HG02623 (cell line): ENCODE data around the gene ST6GALNAC3.

Experiments
- ATAC-seq: cut with Tn5 transposase; IDR thresholded peaks from one replicate; pipeline ENCODE4 v1.9.1; 2021; ENCODE audit warnings: moderate library complexity; ENCODE audit not compliant: unreplicated experiment

The ST6GALNAC3 gene

DNA sequence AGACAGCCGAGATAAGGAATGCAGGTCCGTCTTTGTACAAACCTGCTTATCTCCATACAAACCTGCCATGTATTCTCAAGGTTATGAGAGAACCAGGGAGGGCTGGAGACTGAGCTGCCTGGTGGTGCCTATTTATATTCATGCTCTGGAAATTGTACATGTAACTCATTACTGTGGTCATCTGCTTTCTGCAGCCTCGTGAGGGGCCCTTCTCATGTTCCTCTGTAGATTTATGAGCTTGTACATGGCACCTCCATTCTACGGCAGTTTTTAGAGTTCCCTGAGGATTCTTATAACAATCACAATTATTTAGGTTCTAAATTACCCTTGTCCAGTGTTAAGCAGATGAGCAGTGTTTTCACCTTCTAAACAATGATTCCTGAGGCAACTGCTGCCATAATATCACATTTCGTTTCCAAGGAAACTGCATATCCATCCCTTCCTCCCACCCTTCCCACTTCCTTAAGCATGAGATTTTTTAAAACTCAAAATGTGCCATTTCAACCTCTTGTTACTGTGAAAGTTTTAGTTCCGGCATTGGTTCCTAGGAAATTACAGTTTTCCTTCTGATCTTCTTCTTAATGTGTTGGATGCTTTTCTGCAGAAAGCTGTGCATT lies 112.1 kb downstream of the ST6GALNAC3 start:
- ATAC-seq = no peak

DNA sequence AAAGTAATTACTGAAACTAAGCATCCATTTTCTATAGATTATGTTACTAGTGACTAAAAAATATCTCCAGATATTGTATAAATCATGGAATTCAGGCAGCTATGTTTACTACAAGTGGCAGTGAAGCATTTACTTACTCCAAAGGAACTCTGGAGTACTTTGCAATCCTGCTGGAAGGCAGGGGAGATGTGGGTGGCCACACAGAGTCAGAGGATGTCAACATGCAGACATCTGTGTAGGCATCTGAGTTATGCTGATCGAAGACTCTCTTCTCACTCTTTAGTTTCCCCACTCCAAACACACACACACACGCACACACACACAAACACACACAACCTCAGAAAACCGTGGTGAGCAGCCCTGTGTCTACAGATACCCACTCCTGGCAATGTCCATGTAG lies 112.9 kb downstream of the ST6GALNAC3 start:
- ATAC-seq = no peak

DNA sequence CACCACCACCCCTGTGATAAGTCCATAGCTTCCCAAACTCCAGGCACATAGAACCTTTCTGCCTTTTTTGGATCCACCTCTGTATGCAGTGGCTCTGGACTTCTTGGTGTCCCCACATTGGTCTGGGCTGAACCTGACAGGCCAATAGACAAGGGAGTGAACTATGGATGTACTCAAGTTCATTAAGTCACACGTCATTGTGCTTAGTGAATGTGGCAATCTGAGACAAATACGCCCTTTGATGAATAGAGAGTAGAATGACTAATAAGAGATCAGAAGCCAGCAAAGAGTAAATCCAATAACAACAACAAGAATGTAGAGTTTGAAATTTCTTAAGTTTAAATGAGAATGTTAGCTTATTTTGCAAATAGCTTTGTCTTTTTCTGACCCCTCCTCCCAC lies 114.8 kb downstream of the ST6GALNAC3 start:
- no peak for ATAC-seq

DNA sequence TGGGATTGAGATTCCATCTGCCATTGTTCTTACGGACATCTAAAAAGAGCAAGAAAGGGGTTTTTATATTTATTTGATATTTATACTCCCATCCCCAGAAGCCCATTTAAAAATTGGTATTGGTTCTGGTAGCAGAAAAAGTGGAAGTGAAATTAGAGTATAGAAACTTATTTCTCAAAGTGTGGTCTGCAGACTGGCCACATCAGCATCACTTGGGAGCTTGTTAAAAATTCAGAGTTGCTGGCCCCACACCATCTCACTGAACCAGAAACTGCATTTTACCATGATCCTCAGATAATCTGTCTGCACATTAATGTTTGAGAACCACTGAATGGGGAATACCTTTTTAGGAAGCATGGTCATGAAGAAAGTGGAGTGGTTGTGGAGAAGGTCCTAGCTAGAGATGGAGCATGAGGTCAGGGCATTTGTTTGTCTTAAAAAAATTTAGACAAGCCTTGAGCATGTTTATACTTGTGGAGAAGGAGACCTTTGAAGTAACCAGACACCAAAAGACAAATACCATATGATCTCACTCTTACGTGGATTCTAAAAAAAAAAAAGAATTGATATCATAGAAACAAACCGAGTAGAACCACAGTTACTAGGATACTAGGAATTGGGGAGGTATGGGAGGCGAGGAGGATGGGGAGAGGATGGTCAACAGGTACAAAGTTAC lies 116.3 kb downstream of the ST6GALNAC3 start:
- ATAC-seq = no peak

DNA sequence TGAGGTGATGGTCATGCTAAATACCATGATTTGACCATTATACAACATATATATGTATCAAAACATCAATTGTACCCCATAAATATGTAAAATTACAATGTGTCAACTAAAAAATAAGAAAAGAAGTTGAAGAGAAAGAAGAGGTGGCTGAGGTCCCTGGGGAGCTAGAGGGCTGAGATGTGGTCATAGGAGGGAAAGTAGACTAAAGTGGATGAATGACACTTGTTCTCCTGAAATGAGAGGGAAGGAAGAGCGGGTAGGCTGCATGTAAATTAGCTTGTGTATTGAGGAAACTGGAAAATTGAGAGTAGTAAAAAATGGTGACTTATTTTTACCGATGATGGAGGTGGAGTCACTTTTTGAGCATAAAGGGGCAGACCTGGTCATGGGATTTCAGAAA lies 117.0 kb downstream of the ST6GALNAC3 start:
- no peak for ATAC-seq

DNA sequence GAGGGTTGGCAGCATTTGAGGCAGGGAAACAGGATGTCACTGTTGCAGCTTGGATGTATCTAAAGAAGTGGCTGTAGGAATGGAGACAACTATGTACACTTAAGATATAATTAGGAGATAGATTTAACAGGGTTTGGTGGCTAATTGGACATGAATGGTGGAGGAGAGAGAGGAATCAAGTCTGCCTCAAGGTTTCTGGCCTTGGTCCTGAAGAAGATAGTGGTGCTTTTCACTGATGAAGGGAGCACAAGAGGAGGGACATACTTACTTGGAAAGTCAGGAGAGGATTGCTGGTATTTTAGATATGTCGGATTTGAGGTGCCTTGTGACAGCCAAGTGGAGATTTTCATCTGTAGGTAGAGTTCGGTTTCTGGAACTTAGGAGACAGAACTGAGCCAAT lies 123.9 kb downstream of the ST6GALNAC3 start:
- ATAC-seq = no peak

DNA sequence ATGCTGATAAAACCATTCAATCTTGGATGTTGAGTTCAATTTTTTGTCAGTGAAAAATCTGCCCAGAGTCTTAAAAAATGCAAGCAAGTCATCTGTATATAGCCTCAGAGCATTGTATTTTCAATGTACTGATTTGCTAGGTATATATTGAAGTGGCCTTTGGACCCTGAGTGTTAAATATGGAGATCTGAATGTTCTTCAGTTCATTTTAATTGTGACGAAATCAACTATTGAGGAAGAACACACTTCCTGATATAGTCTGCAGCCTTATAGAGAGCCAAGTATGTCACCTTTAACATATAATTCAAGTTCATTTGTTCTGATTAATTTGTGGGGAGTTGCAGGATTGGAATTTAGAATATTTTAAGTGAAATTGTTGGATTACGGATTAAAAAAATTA lies 128.1 kb downstream of the ST6GALNAC3 start:
- no peak for ATAC-seq

DNA sequence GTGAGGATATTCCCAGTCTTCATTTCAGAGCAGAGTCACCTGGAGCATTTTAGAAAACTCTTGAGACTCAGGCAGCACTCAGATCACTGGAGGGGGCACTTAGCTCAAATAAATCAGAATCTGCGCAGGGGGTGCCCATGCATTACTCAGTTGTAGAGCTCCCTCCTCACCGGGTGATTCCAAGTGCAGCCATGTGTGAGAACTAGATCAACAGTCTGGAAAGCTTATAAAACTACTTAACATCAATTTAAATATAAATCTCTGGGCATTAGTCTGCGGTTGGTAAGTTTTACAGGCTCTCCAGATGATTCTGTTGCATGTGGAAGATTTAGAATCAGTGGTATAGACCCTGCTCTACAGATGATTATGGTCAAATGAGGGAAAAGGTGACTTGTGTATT lies 128.6 kb downstream of the ST6GALNAC3 start:
- ATAC-seq = no peak

DNA sequence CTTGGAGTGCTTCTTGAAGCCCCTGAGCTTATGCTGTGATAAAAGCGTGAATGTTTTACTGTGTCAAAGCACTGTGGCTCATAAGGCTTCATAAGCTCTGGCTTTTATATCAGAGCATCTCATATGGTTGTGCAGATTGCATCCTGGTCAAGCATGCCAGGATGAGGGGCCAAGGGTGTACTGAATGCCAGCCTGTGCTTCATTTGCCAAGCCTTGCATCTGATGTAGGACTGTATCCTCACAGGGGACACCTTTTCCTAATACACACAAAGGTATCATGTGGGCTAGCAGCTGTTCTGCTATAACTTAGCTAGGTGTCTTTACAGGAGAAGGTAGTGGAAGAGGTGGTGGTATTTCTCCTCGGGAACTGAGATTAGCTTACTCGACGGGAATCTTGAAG lies 134.7 kb downstream of the ST6GALNAC3 start:
- no peak for ATAC-seq

DNA sequence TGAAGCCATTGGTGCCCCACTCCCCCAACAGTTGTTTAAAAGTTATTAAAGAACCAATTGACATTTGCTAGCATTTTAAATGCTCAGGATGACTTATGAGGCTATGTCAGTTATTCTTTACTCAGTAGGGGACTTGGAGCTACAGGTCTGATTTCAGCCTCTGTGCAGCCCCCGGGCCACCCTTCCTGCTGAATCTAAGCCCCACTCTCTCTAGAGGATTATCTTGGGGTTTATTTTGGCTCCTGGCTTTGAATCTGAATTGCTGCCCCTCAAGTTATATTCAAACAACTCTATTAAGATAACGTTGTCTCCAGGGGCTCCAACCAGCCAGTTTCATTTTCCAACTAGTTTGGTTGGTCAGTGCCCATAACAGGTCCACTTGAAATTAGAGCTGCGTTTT lies 135.1 kb downstream of the ST6GALNAC3 start:
- ATAC-seq = no peak

DNA sequence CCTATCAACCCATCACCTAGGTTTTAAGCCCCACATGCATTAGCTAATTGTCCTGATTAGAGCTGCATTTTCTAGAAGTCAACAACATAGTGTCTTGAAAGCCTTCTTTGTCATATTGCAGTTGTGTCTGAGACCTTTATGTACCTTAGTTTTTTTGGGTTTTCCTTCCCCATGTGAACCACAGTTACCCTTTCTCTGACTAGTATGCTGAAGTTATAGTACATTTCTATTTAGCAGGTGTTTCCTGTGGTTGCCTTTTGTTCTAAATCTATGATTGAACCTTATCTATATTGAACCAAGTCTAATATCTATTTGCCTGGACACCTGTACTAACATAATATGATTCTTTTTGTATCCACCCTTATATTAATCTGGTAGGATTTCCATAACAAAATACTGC lies 135.6 kb downstream of the ST6GALNAC3 start:
- no peak for ATAC-seq

DNA sequence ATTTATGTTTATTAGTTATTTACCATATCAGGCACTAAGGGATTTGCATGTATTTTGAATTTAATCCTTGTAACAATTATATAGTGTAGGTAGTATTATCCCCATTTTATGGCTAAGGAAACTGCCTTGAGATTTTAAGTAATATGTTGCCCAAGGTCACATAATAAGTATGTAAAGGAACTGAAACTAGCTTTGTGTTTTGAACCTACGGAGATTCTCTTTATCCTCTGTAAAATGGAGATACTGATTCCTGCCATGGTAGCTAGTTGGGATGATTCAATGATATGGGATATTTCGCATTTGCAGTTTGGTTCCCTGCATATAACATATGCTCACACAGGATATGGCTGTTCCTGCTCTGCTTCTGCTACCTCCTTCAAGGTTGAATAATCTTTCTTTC lies 144.3 kb downstream of the ST6GALNAC3 start:
- ATAC-seq = no peak

DNA sequence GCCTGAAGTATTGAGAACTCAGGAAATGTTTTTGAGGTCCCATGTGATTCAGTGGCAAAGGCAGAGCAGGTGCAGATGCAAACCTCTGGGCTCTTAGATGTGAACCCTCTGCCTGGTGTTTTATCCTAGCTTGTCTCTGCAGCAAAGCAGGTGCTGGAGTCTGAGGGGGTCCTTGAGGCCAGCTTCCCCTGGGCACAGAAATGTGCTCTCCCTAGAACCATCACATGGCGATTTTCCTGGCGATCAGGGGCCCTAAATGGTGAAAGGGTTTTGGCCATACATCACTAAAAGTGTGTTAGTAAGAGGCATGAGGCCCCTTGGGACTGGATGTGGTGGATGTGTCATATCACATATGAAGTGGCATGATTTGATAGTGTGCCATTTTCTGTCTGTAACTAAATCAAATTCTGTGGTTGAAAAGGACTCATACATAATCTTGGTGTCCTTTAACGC lies 144.8 kb downstream of the ST6GALNAC3 start:
- ATAC-seq = no peak

DNA sequence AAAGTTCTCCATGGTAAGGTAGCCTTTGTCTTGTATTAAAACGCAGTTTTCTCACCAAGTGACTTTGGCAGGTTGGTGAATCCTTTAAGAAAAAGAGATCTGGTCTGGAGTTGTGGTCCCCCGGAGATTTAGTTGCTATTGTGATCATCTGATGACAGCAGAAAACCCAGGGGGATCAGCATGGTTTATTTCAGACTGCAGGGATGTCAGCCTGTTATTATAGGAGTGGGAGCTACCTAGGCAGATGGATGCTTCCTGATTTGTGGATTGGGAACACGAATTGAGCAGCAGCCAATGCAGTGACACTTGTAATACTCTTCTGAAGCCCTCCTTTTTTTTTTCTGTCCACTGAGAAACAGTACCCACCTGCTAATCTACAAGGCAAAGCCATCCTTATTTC lies 150.2 kb downstream of the ST6GALNAC3 start:
- no peak for ATAC-seq

DNA sequence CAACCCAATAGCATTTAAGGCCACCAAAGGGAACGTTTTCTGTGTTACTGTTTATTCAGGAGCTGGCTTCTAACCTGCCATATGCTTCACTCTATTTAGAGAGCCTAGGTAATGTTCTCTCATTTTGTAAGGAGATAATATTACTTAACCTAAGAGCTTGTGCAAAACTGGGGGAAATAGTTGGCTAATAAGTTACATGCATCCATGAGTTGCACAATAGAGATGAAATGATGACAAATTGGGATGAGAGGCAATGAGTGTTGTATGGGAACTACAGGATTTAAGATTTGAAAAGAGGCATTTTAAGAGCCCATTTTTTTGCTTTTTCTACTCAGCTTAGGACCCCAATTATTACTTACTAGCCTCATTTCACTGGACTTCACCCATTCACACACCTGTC lies 151.0 kb downstream of the ST6GALNAC3 start:
- ATAC-seq = no peak

DNA sequence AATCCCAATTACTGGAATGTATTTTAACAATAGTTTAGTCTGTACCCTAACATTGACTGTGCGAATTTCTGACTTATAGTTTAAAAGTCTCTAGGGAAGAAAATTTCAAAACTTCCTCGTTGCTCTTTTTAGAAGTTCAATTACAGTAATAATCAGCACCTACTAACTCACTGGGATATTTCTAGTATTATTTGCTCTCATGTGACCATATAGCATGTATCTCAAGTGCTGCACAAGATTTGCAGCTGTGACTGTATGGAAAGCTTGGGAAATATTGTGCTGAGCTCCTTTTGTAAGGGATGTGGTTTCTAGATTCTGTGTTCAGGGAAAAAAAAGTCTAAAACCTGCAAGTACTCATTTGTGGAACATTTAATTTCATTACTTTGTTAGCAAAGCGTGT lies 153.1 kb downstream of the ST6GALNAC3 start:
- ATAC-seq = no peak

DNA sequence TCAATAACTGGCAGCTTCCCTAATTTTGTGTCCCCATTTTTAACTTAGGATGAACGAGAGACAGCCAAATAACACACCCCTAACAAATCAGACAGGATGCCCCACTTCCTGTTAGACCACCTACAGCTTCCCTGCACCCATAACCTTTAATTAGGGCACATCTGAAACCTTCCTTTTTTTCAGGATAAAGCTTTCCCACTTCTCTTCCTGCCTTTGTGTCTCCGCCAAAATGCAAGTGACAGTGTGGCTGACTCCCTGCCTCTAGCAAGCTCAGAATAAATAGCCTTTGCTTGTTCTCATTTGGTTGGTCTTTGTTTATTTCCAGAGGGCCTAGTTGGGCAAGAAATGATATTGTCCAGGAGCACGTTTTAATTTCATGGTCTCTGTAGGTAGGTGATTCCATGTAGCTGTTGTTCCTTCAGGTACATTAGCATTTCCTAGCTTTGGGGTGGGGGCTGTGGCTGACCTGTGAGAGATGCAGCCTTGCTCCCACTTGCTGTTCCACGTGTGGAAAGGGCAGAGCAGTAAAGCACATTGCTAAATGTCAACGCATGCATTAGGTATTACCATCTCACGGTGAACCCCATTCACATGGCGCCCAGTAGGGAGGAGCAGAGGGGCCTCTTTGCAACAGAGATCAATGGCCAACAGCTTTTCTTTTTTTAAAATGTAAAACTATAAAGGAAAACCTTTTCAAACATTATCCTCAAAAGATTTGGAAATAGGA lies 154.9 kb downstream of the ST6GALNAC3 start:
- no peak for ATAC-seq

DNA sequence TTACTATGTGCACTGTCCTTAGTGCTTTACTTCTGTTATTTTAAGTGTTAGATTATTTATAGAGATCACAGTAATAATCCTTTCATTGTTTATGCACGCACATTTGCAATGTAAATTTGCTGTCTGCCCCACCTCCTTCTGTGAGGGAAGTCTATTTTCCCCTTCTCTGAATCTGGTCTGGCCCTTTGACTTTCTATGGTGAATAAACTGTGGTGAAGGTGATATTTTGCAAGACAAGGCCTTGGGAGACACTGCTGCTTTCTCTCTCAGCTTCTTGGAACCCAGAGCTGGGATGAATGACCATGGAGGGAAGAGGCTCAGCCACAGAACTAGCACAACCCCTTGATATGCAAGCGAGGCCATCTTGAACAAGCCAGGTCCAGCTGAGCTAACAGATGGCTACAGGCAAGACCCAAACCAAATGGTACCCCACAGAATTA lies 156.3 kb downstream of the ST6GALNAC3 start:
- ATAC-seq = no peak

DNA sequence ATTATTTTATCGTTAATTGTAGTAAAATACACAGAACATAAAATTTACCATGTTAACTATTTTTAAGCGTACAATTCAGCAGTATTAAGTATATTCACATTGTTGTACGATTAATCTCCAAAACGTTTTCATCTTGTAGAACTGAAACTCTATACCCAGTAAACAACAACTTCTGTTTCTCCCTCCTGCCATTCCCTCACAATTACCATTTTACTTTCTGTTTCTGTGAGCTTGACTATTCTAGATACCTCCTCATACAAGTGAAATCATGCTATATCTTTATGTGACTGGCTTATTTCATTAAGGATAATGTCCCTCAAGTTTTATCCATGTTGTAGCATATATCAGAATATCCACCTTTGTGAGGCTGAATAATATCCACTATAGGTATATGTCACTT lies 156.8 kb downstream of the ST6GALNAC3 start:
- no peak for ATAC-seq

DNA sequence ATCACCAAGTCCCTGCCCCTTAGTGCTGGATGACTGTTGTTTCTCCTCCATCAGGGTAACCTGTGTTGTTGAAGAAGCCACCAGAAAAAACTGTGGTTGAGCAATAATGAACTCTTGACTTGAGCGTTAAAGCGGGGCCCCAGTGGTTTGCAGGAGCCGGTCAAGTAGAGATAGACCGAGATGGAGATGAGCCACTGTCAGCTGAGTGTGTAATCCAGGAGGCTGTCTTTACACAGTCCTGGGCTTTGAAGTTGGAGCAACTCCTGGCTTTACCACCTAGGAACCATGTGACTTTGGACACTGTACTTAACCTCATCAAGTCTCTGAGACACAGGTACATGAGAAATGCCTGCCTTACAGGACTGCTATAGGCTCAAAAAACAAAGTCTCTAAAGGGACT lies 158.1 kb downstream of the ST6GALNAC3 start:
- ATAC-seq = no peak

DNA sequence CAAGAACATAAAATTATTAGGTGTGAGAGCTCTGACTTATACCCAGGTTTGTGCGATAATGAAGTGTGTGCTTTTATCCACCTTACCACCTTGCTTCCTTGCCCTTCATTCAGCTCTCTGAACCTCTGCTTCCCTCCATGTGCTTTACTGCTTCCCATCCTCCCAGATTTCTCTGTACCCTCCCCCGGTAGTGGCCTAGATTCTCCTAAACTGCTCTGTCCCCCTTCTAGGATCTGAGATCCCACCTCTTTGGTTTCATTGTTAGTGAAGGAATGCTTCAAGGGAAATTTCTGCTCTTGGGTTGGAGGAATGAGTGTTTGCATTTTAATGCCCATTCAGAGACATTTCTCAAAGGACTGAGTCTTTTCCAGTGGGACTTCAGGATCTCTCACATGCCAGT lies 159.5 kb downstream of the ST6GALNAC3 start:
- no peak for ATAC-seq

DNA sequence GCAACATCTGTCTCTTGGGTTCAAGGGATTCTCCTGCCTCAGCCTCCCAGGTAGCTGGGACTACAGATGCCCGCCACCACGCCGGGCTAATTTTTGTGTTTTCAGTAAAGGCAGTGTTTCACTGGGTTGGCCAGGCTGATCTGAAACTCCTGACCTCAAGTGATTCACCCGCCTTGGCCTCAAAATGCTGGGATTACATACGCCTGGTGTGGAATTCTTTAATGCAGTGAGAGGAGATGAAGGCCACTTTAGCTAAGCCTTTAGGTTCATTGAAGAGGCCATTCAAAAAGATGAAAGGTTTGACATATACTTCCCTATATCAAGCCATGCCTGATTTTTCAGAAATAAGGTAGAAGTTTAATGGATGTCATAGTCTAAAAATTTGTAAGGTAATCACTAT lies 162.7 kb downstream of the ST6GALNAC3 start:
- no peak for ATAC-seq
